HepG2 (cell line): ENCODE results near the gene ADAM8. TPM values are rescaled to one million over a fixed set of nuclear protein-coding genes. Genes with fewer than 3 reads are reported as not detected.
A peak's percentile ranks its signal among the peaks of the same experiment; 100 is the strongest.

ENCODE experiments used
- ATAC-seq: fragments of 200-7000 bp; cut with Tn5 transposase; 3 replicates; pipeline ENCODE4 v1.9.1; 2020; ENCODE audit warnings: mild to moderate bottlenecking, moderate library complexity
- BruUV-seq: library from RNA; stranded (reverse); fragments of 400-500 nt; replicated peaks from 2 replicates; lab custom pipeline; 2021; lab: Mats Ljungman, UMichigan
- CTCF ChIA-PET: fragments of 300-600 bp; formaldehyde crosslinking; extraction: SDS; loops from one replicate; lab custom pipeline; 2021; ENCODE audit warnings: low total read pairs, inconsistent platforms, low intra/inter-chr PET ratio; lab: Yijun Ruan, JAX
- POLR2A ChIA-PET: fragments of 350-600 bp; sonication (Branson Sonifier 250); formaldehyde crosslinking; loops from one replicate; lab custom pipeline; 2020; ENCODE audit warnings: antibody characterized with exemption, inconsistent platforms; lab: Yijun Ruan, JAX
- DNase-seq: peaks from one replicate; pipeline ENCODE4 v3.0.0-alpha.2; 2015; ENCODE audit warnings: low spot score
- FAIRE-seq: peaks from 3 replicates; lab custom pipeline; 2011; peaks lifted over from hg19 to GRCh38; lab: Jason Lieb, UNC
- H2AFZ ChIP-seq: one replicate; pipeline ENCODE4 v1.6.1; 2011; ENCODE audit warnings: low read length, inconsistent platforms
- H3K27ac ChIP-seq: fragments of 300-600 bp; 3 replicates; pipeline ENCODE4 v1.8.0; 2011; ENCODE audit warnings: mixed run types, mild to moderate bottlenecking, mixed read lengths, low read length, inconsistent platforms; ENCODE audit not compliant: insufficient read depth; ENCODE audit errors: extremely low read length
- H3K27me3 ChIP-seq, 2 experiments: fragments of 200-600 bp in 1 of 2; 2 replicates in 1 of 2; 3 replicates in 1 of 2; pipeline versions ENCODE4 v1.6.0 to v1.8.0; 2011; ENCODE audit warnings: low read length in 2 of 2, mild to moderate bottlenecking in 2 of 2, moderate library complexity in 2 of 2, inconsistent platforms in 1 of 2; ENCODE audit not compliant: insufficient read depth in 2 of 2, control insufficient read depth in 1 of 2
- H3K36me3 ChIP-seq, 2 experiments: fragments of 200-600 bp in 1 of 2; replicated peaks in 1 of 2; 2 replicates in 1 of 2; 3 replicates in 1 of 2; pipeline versions ENCODE4 v1.5.1 to v1.8.0; 2011; ENCODE audit warnings: low read length in 2 of 2, inconsistent platforms in 1 of 2; ENCODE audit not compliant: insufficient read depth in 2 of 2, control insufficient read depth in 1 of 2
- H3K4me1 ChIP-seq: 2 replicates; pipeline ENCODE4 v1.5.1; 2012; ENCODE audit warnings: low read length, inconsistent platforms; ENCODE audit not compliant: insufficient read depth
- H3K4me2 ChIP-seq: 2 replicates; pipeline ENCODE4 v1.6.0; 2011; ENCODE audit warnings: low read depth, low read length, inconsistent platforms
- H3K4me3 ChIP-seq, 3 experiments: fragments of 200-600 bp in 1 of 3; sonication (generic), shearing (Covaris generic) in 1 of 3; replicated peaks in 1 of 3; 2 replicates each; pipeline ENCODE4 v1.5.1; 2011 to 2016; ENCODE audit warnings: low read length in 3 of 3, inconsistent platforms in 2 of 3, low read depth in 2 of 3, mild to moderate bottlenecking in 2 of 3, control low read depth in 1 of 3, mixed read lengths in 1 of 3; ENCODE audit not compliant: insufficient read depth in 1 of 3
- H3K79me2 ChIP-seq: one replicate; pipeline ENCODE4 v1.6.1; 2011; ENCODE audit warnings: low read length, inconsistent platforms; ENCODE audit not compliant: insufficient read depth
- H3K9ac ChIP-seq: 2 replicates; pipeline ENCODE4 v1.6.0; 2011; ENCODE audit warnings: mild to moderate bottlenecking, low read depth, low read length, inconsistent platforms; ENCODE audit not compliant: insufficient read depth
- H3K9me3 ChIP-seq: 2 replicates; pipeline ENCODE4 v1.5.1; 2012; ENCODE audit warnings: mild to moderate bottlenecking, low read length
- H4K20me1 ChIP-seq: 2 replicates; pipeline ENCODE4 v1.6.0; 2011; ENCODE audit warnings: inconsistent platforms, mild to moderate bottlenecking, low read length, moderate library complexity; ENCODE audit not compliant: insufficient read depth
- IKZF4 ChIP-seq: sonication (generic); formaldehyde crosslinking; IDR thresholded peaks from 2 replicates; pipeline ENCODE4 v1.5.1; 2020; ENCODE audit warnings: borderline replicate concordance, mild to moderate bottlenecking, low read depth, missing genetic modification reagents; ENCODE audit errors: not compliant biosample characterization
- NCOA5 ChIP-seq: sonication (generic); formaldehyde crosslinking; IDR thresholded peaks from 2 replicates; pipeline ENCODE4 v1.4.0; 2020; ENCODE audit warnings: missing genetic modification reagents
- ZNF549 ChIP-seq: sonication (generic); formaldehyde crosslinking; IDR thresholded peaks from 2 replicates; pipeline ENCODE4 v1.5.0; 2020; ENCODE audit warnings: missing genetic modification reagents
- ZNF558 ChIP-seq: sonication (generic); formaldehyde crosslinking; IDR thresholded peaks from 2 replicates; pipeline ENCODE4 v1.9.0; 2022; ENCODE audit warnings: mild to moderate bottlenecking, missing genetic modification reagents, borderline replicate concordance
- WGBS: methylation state at CpG from one replicate; pipeline ENCODE4 v1.1.6; 2017; ENCODE audit warnings: low lambda C conversion rate; 5-methylcytosine and 5-hydroxymethylcytosine counted together
- in situ Hi-C: cut with HindIII; loops from 2 replicates; pipeline ENCODE4 v1.10.0; 2017; ENCODE audit warnings: low pct_unique_long_range_greater_than_20kb; ENCODE audit not compliant: extremely low pct_ligation_motif_present
- intact Hi-C: fragments of 100-400 bp; cut with micrococcal nuclease; formaldehyde crosslinking; loops from one replicate; pipeline ENCODE4 v1.10.0; 2022; ENCODE audit not compliant: unreplicated experiment
- polyA plus RNA-seq, 8 experiments: library from polyadenylated mRNA; depleted of rRNA in 3 of 8; stranded (reverse) in 7 of 8; unstranded in 1 of 8; fragments of >200 nt; fragmentation: Illumina TruSeq in 4 of 8; extraction: Trizol in 4 of 8; gene quantifications; 2 replicates each; pipeline versions ENCODE4 v1.2.1 to v1.2.3, GENCODE V29; 2011 to 2016; ENCODE audit warnings: low read depth in 4 of 8, missing spikeins in 1 of 8, mixed read lengths in 1 of 8; ENCODE audit not compliant: insufficient read depth in 1 of 8
- total RNA-seq, 5 experiments: library from RNA; depleted of rRNA; stranded (reverse); fragments of >200 nt; fragmentation: Illumina TruSeq; extraction: Trizol; gene quantifications; 2 replicates each; pipeline ENCODE4 v1.2.3, GENCODE V29; 2016; ENCODE audit warnings: low read depth in 1 of 5
- TF ChIP-seq, protein P1 (sequence below): sonication (generic); formaldehyde crosslinking; IDR thresholded peaks from 2 replicates; pipeline ENCODE4 v1.4.0; 2020; ENCODE audit warnings: mild to moderate bottlenecking, missing genetic modification reagents
- TF ChIP-seq, protein P2 (sequence below): sonication (generic); formaldehyde crosslinking; IDR thresholded peaks from 2 replicates; pipeline ENCODE4 v1.5.1; 2020; ENCODE audit warnings: mild to moderate bottlenecking, moderate library complexity, missing genetic modification reagents
- TF ChIP-seq, protein P3 (sequence below): fragments of 450-650 bp; IDR thresholded peaks from 2 replicates; pipeline ENCODE4 v1.6.1; 2017; ENCODE audit warnings: mild to moderate bottlenecking
- TF ChIP-seq, protein P4 (sequence below): sonication (generic); formaldehyde crosslinking; IDR thresholded peaks from 2 replicates; pipeline ENCODE4 v1.4.0; 2020; ENCODE audit warnings: missing genetic modification reagents, low read depth, mild to moderate bottlenecking, borderline replicate concordance

ADAM8 gene
- total and polyA plus RNA-seq, 2 of the 13 experiments (the other 11 are each of a cell fraction or from before 2014, with no cell fraction given), result 0.24 to 0.93 TPM

DNA sequence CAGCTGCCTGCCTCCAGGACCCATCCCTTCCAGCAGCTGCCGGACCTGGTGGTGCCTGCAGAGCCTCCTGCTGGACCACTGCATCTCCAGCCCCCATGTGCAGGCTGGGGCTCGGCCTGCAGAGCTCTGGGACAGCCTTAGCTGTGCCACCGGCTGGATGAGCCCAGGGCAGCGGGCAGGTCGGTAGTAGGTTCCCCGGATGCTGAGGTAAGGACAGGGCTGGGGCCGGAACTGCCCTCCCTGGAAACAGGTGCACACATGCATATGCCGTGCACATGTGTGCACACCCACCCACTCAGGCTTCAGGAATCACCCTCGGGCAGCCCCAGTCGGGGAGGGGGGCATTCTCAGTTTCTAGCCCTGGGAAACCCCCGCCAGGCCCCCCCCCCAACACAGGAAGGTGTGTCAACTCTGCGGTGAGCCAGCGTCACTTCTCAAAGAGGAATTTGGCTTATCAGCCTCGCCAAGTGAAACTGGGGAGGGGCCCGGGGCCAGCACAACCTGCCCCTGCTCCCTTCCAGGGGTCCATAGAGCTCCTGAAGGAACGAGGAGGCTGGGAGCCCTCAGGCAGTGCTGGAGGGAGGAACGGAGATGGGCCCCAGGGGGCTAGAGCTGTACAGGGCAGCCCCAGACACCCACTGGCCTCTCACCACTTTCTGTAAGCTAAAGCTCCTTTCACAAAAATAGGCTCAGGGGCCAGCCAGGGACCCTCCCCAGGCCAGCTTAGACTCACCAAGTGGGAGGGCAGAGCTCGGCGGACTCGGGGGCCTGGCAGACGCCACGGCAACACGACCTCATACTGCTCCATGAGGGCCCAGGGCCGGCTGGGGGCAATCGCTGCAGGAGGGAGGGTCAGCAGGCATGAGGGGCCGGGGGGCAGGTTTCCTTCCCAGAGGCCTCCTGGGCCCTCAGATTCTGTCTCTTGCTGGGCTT, 1.7 kb downstream of the ADAM8 start:
- H3K27ac ChIP-seq, result no peak overlapping the region
- H3K9me3 ChIP-seq, result no peaks in the 10 kb centered on the region
- H3K4me2 ChIP-seq, result no peak overlapping the region
- peaks cover 7% of the 10 kb centered on the region; the same call in 1 of the 2 replicates for H4K20me1 ChIP-seq
- no peak overlapping the region for H3K4me3 ChIP-seq
- POLR2A ChIA-PET, result no interaction called here
- DNase-seq (no peak), ATAC-seq (peak; percentile 5; the same call in 1 of the 3 replicates), FAIRE-seq (no peak)
- no peak overlapping the region for H3K9ac ChIP-seq
- no peaks in the 10 kb centered on the region for H3K79me2 ChIP-seq
- TF ChIP-seq NCOA5 (CRISPR knock-in tag) (no peak), IKZF4 (no peak), ZNF558 (CRISPR knock-in tag) (no peak), ZNF549 (CRISPR knock-in tag) (no peak)
- TF ChIP-seq, protein P1, sequence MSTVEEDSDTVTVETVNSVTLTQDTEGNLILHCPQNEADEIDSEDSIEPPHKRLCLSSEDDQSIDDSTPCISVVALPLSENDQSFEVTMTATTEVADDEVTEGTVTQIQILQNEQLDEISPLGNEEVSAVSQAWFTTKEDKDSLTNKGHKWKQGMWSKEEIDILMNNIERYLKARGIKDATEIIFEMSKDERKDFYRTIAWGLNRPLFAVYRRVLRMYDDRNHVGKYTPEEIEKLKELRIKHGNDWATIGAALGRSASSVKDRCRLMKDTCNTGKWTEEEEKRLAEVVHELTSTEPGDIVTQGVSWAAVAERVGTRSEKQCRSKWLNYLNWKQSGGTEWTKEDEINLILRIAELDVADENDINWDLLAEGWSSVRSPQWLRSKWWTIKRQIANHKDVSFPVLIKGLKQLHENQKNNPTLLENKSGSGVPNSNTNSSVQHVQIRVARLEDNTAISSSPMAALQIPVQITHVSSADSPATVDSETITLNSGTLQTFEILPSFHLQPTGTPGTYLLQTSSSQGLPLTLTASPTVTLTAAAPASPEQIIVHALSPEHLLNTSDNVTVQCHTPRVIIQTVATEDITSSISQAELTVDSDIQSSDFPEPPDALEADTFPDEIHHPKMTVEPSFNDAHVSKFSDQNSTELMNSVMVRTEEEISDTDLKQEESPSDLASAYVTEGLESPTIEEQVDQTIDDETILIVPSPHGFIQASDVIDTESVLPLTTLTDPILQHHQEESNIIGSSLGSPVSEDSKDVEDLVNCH (CRISPR knock-in tag), result no peak
- TF ChIP-seq, protein P2, sequence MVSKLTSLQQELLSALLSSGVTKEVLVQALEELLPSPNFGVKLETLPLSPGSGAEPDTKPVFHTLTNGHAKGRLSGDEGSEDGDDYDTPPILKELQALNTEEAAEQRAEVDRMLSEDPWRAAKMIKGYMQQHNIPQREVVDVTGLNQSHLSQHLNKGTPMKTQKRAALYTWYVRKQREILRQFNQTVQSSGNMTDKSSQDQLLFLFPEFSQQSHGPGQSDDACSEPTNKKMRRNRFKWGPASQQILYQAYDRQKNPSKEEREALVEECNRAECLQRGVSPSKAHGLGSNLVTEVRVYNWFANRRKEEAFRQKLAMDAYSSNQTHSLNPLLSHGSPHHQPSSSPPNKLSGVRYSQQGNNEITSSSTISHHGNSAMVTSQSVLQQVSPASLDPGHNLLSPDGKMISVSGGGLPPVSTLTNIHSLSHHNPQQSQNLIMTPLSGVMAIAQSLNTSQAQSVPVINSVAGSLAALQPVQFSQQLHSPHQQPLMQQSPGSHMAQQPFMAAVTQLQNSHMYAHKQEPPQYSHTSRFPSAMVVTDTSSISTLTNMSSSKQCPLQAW (CRISPR knock-in tag), result no peak
- TF ChIP-seq, protein P3, sequence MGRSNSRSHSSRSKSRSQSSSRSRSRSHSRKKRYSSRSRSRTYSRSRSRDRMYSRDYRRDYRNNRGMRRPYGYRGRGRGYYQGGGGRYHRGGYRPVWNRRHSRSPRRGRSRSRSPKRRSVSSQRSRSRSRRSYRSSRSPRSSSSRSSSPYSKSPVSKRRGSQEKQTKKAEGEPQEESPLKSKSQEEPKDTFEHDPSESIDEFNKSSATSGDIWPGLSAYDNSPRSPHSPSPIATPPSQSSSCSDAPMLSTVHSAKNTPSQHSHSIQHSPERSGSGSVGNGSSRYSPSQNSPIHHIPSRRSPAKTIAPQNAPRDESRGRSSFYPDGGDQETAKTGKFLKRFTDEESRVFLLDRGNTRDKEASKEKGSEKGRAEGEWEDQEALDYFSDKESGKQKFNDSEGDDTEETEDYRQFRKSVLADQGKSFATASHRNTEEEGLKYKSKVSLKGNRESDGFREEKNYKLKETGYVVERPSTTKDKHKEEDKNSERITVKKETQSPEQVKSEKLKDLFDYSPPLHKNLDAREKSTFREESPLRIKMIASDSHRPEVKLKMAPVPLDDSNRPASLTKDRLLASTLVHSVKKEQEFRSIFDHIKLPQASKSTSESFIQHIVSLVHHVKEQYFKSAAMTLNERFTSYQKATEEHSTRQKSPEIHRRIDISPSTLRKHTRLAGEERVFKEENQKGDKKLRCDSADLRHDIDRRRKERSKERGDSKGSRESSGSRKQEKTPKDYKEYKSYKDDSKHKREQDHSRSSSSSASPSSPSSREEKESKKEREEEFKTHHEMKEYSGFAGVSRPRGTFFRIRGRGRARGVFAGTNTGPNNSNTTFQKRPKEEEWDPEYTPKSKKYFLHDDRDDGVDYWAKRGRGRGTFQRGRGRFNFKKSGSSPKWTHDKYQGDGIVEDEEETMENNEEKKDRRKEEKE, result no peak
- TF ChIP-seq, protein P4, sequence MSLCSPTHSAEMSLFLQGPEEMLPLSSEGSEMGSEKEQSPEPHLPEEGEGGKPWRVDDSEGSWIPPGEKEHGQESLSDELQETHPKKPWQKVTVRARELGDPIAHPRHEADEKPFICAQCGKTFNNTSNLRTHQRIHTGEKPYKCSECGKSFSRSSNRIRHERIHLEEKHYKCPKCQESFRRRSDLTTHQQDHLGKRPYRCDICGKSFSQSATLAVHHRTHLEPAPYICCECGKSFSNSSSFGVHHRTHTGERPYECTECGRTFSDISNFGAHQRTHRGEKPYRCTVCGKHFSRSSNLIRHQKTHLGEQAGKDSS (CRISPR knock-in tag), result no peak
- peaks cover 23% of the 10 kb centered on the region for H3K4me1 ChIP-seq
- intact Hi-C loops (no loop called here), in situ Hi-C loops (no loop called here)
- no peak overlapping the region for H2AFZ ChIP-seq
- BruUV-seq, result no TSS peak
- 30% methylated on average over 11 of the region's 26 CpGs for WGBS
- H3K27me3 ChIP-seq, result peaks cover 0 to 21% of the 10 kb centered on the region in 2 experiments; a peak in 3 of 5 replicates
- H3K36me3 ChIP-seq, result 0 out of 5 replicates have a peak, but pooled peaks cover 0 to 9% of the 10 kb centered on the region in 2 experiments
- CTCF ChIA-PET, result no interaction called here
